Left hindlimb (tissue), 1 donor: Measurements from ENCODE around the gene RBBP5.
"Not testable (repeated sequence)": the region's sequence is repeated elsewhere in the genome, so short reads cannot be mapped to it uniquely, and the experiment has no call there.

Experiments used
- DNase-seq: peaks from one replicate; pipeline ENCODE4 v3.0.0-alpha.2; 2018

Gene RBBP5, protein sequence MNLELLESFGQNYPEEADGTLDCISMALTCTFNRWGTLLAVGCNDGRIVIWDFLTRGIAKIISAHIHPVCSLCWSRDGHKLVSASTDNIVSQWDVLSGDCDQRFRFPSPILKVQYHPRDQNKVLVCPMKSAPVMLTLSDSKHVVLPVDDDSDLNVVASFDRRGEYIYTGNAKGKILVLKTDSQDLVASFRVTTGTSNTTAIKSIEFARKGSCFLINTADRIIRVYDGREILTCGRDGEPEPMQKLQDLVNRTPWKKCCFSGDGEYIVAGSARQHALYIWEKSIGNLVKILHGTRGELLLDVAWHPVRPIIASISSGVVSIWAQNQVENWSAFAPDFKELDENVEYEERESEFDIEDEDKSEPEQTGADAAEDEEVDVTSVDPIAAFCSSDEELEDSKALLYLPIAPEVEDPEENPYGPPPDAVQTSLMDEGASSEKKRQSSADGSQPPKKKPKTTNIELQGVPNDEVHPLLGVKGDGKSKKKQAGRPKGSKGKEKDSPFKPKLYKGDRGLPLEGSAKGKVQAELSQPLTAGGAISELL

DNA sequence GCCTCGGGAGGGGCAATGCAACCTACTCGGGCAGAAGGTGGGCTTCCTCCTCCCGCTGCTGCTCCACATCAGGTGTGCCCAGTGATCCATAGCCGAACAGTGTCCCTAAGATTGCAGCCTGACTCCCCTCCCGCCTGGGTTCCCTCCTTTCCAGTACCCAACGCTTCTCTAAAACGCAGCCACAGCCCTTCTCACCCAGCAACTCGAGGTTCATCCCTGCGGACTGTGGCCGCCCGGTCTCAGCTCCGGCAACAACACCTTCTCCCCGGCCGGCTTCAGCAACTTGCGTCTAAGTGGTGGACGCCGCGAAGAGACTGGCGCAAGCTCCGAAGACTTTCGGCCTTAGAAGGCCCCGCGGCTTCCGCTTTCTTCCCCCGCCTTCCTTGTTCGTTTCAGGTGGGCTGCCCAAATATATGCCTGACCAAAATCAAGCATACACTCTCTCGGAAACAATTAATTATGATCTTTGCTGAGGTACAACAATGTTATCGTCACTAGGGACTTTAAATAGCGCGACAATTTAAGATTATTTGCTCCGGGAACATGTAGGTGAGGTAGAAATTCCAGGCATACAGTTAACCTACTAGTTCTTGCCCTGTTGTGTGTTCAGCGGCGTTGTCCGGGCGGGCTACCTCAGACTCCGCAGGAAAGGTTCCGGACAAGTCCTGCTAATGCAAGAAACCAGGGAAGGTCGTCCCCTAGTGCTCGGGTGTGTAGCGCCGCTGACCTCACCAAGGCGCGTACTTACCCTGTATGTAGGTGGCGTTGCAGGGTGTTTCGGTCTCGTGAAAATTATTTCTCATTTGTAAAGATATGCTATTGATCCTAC lies at the start of gene RBBP5:
TSS of gene RBBP5 (minus strand) at position 319 of the 829 bp plus-strand sequence. CDS start at position 214, 105 bp downstream.
- peak; percentile 96 for DNase-seq

DNA sequence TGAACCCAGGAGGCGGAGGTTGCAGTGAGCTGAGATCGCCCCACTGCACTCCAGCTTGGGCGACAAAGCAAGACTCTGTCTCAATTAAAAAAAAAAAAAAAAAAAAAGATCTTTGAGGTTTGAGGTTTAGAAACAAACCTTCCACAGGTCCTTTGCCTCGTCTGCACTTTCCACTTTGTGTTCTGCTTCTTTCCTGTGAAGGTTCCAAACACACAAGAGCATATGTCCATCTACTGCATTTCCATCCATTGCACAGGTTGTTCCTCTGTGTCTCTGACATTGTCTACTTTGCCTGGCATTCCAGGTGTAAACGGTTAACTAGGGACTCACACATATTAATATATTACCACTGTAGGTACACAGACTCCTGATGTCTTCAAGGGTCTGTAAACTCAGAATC lies 49.6 kb upstream of the RBBP5 start:
- DNase-seq = no peak

DNA sequence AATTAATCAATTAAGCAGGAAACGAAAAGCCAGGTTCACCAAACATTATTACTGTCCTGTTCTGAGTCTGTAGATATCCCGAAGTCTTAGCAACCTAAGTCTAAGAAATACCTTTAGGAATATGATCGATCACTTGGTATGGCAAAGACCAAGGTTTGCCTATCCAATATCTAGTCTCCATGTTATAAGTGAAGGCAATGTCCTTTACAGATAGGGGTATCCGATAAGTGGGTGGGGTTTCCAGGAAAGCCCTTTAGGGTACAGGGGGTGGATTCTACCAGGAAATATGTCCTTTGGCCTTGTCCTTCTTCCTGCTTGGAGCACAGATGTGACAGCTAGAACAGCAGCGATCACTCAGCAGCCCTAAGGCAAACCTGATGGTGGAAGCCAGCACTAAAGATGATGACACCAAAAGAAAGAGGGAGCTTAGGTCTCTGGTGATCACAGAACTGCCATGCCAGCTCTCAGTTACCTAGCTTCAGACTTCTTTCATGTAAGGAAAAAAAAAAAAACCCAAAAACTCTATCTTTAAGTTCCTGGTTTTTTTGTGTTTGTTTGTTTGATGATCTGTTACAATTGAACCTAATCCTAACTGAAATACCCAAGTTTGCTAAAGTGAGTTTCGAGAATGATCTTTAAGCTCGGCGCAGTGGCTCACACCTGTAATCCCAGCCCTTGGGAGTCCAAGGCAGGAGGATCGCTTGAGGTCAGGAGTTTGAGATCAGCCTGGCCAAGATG lies 48.9 kb upstream of the RBBP5 start:
- no peak for DNase-seq

DNA sequence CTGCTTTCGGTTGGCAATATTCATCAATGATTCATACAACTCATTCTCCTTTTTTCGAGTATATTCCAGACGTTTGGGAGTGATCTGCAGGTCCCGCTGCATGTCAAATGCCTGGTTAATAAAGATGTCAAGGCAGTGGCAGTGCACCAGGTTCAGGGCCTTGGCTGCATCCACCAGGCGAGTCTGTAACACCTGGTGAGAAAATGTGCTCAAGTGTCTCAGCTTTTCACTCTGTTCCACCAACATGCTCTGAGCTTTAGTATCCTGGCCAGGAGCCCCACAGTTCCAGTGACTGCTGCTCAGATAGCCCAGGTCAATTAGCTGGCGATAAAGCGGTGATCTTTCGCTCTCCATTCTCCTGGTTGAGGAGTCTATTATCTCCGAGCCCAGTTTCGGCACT lies 47.5 kb upstream of the RBBP5 start:
- DNase-seq = no peak

DNA sequence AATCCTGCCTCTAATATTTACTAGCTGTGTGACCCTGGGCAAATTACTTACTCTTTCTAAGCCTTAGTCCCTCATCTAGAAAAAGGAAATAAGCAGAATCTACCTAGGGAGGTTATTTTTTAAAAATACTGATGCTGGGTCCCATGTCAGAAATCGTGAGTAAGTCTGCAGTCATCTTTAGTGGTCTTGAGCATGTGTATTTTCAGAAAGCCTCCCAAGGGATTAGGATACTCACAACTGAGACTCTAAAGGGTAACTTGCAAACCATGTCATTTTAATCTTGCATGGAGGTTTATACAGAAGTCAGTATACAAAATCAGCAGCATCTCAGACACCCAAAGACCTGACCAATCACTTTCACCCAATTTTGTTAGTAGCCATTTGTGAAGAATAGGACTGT lies 46.5 kb upstream of the RBBP5 start:
- no peak for DNase-seq

DNA sequence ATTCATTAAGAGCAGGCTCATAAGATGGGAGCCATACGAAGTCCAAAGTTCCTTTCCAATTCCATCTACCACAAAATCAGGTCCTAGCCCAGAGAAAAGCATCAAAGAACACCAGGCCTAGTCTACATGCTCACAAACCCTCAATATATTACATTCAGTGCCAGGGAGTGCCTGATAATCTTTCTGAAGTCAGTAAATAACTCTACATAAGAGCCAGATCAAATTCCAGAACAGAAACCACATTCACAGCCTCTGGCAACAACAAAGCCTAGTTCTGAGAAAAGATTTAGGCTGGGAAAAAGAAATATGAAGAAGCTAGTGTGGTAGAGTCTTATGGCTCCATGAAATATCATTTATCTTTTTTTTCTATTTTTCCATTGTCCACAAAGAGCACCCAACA lies 40.5 kb upstream of the RBBP5 start:
- DNase-seq = no peak

DNA sequence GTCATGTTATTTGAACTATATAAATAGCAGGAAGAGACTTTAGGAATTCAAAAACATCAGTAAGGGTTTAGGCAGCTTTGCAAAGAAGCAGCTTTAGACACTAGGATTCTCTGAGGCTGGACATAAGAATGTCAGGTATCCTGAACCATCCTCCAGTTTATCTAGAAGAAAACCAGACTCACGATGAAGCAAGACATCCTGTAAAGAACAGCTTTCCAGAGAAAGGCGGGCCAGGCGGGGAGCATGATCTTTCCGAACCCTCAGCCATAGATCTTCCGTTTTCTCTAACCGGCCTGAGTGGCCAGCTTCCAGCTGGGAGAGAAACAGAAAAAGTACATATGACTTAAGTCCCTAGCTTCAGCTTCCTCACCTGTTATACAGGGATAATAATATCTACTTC lies 39.3 kb upstream of the RBBP5 start:
- no peak for DNase-seq

DNA sequence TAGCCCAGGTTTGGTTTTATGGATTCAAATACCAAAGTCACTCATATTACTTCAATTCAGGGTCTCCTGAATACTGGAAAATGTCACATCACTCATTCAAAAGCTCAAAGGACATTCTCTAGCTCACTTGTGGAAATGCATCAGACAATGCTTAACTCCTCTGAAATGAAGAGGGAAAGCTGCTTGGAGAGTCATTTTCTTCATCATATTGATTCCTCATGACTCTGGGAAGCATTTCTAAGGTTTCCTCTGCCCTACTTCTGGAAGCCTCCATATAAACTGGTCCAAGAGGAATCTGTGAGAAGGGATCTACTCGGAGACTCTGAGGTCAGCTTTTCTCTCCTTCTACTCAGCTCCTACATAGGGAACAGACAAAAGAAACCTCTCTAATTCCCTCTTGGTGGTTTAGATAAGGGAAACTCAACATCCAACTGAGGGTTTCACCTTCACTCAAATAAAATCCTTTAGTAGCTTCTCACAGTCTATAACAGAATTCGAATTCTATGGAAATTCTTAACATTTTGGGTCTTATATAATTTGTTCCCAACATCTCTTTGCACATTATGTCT lies 36.4 kb upstream of the RBBP5 start:
- DNase-seq = no peak

DNA sequence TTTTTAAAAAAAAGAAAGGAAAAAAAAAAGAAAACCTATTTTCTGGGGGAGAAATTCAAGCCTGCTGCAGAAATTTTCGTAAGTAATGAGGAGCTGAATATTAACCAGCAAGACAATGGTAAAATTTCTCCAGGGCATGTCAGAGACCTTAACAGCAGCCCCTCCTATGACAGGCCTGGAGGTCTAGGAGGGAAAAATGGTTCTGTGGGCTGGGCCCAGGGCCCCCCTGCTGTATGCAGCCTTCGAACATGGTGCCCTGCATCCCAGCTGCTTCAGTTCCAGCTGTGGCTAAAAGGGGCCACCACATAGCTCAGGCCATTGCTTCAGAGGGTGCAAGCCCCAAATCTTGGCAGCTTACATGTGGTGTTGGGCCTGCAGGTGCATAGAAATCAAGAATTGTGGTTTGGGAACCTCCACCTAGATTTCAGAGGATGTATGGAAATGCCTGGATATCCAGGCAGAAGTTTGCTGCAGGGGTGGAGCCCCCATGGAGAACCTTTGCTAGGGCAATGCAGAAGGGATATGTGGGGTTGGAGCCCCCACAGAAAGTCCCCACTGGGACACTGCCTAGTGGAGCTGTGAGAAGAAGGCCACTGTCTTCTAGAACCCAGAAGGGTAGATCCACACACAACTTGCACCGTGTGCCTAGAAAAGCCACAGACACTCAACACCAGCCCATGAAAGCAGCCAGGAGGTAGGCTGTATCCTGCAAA lies 34.0 kb upstream of the RBBP5 start:
- not testable (repeated sequence) for DNase-seq

DNA sequence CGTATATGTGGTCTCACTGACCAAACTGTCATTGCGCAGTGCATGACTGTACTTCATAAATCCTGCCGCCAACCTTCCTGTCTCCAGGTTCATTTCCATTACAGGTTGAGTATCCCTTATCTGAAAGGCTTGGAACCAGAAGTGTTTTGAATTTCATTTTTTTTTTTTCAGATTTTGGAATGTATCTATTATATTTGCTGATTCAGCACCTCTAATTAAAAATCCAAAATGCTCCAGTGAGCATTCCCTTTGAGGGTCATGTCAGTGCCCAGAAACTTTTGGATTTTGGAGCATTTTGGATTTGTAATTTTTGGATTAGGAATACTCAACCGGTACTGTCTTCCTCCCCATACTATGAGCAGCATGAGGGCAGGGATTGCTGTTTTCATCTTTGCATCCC lies 30.7 kb upstream of the RBBP5 start:
- DNase-seq = no peak

DNA sequence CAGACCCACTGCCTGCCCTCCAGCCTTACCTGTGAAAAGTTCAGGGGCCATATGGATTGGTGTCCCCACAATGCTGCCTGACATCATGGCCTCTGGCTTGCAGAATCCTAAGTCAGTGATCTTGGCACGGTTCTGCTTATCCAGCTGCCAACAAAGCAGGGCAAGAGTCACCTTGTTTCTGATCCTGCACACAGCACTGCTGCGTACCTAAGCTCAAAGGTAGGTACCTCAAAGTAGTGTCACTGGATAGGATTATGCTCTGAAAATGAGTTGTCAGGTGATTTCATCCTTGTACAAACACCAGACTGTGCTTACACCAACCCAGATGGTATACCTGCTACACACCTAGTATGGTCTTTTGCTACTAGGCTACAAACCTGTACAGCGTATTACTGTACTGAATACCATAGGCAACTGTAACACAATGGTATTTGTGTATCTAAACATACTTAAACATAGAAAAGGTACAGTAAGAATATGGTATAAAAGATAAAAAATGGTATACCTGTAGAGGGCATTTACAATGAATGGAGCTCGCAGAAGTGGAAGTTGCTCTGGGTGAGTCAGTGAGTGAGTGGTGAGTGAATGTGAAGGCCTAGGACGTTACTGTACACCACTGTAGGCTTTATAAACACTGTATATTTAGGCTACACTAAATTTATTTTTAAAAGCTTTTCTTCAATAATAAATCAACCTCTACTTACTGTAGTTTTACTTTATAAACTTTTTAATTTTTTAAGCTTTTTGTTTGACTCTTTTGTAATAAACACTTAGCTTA lies 29.1 kb upstream of the RBBP5 start:
- DNase-seq = no peak

DNA sequence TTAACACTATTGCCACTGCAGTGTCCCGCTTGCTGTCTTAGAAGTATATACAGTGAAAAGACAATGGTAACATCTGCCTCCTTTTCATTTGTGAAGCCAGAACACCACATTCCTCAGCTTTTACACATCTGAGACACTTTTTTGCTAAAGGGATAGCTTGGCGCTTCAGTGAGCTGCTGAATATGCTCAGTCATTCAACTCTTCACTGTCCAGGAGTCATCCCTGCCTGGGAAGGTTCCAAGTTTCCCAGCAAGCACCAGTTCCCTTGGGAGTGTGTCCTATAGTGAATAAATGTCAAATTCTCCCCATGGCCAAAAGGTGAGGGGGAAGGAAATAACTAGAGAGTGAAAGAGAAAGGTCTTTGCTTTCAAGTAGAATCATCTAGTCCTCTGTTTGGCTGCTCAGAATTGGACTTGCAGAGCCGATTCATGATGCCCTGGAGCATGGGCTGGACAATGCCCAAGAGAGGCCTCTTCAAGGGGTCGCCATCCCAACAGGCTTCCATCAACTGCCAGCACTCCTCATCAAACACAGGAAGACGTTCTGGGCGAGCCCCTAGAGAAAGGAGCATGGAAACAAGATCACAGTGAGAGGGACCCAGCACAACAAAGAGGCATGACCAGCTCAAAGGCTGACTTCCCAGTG lies 25.5 kb upstream of the RBBP5 start:
- DNase-seq = no peak

DNA sequence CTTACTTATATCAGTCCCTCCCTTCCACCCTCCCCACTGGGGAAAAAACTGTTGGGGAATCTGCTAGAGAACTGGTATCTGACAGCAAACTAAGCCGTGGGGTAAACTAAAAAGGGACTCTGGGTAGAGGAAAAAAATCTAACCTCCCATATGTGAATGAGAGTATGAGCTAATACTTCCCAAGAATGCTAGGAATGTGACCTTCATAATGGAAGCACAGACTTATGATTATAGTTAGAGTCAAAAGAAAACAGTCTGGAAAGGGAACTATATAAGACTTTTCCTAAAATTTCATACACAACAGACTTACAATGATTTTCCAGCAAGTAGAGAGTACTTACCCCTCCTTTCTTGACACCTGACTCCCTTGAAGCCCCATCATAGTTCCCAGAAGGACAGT lies 23.0 kb upstream of the RBBP5 start:
- DNase-seq = no peak

DNA sequence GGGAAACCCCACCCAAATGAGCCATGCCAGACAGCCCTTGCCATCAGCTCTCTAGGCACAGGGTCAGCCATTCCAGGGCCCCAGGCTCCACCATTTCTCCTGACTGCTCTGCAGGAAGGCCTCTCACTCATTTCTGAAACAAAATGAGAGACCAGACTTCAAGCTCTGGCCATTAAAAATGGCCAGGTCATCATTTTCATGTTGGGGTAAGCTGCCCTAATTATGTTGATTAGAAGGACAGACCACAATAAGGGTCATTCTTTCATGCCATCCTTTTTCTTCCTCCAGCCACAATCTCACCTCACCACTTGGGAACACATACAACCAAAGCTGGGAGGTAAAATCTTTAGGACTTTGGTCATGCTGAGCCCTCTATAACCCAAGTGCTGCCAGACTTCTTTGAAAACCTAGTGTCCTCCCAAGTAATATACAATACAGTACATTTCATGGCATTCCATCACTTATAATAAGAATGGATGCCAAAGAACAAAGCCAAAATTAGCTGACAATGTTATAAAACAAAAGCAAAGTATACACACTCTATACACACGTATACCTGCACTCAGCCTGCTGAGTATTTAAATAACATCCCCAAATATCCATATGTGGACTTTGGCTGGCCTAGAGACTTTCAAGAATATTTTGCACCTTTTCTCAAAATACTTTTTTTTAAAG lies 22.4 kb upstream of the RBBP5 start:
- no peak for DNase-seq

DNA sequence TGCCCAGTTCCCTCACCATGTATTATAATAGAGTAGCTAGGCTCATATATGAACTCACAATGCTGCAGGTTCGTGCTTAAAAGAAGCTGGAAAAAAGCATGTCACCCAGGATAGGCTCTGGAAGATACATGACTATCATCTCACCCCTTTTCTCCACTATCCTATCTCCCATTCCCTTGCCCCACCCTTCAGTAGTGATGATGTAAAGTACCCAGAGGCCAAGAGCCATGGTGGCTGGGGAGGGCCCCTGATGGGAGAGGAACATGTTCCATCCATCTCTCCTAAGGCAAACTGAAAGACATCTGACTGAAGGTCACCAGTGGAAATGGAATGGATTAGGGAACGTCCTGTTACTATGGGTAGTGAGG lies 20.3 kb upstream of the RBBP5 start:
- DNase-seq = no peak

DNA sequence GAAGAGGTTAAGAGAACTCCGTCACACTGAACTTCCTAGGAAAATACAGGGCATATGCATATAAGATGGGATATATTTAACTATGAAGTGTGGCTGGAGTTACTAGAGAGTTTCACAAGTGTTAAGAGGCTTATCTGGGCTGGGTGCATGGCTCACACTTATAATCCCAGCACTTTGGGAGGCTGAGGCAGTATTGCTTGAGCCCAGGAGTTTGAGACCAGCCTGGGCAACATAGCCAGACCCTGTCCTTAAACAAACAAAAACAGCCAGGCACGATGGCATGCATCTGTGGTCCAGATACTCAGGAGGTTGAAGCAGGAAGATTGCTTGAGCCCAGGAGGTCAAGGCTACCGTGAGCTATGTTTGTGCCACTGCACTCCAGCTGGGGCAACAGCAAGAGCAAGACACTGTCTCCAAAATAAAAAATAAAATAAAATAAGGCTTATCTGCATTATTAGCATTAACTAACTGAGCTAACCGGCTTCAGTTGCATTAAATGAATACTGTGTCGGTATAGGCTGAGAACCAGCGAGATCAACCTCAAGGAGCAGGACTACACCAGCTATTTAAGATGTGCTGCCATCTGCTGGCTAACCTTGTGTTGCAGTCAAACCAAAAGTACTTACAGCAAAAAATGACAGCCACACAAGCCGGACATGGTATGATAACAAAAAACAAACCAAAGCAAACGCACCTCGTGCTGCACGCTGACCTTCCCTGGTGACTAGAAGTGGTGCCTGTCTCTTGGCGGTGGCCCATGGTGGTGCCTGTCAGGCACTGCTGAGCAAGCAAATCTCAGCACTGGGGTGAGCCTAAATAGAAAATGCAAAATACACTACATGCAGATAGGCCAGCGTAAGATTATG lies 19.7 kb upstream of the RBBP5 start:
- peak; percentile 64 for DNase-seq

DNA sequence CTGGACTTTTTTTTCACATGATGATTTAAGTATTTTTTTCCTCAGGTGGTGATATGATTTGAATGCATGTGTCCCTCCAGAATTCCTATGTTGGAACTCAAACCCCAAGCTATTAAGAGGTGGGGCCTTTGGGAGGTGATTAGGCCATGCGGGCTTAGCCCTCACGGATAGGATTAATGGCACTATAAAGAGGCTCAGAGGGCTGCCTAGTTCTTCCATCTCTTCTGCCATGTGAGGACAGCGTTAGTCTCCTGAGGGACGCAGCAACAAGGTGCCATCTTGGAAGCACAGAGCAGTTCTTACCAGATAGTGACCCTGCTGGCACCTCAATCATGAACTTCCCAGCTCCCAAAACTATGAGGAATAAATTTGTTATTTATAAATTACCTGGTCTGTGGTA lies 18.3 kb upstream of the RBBP5 start:
- no peak for DNase-seq

DNA sequence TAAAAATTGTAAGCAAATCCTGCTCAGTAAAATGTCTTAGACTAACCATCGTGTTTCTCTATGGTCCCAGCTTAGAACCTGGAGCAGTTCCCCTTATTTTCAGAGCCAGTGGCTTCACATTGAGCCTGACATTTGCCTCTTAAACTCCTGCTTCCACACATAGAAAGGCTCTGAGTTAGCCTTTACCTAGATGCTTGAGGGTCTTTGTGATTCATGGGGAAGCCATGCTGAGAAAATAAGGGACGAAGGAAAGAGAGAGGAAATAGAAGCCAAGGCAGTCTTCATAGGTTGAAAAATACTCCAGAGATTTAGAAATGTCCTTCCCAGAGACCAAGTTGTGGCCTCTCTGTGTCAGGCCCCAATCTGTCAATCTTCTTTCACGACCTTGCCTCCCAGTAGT lies 16.1 kb upstream of the RBBP5 start:
- DNase-seq = no peak

DNA sequence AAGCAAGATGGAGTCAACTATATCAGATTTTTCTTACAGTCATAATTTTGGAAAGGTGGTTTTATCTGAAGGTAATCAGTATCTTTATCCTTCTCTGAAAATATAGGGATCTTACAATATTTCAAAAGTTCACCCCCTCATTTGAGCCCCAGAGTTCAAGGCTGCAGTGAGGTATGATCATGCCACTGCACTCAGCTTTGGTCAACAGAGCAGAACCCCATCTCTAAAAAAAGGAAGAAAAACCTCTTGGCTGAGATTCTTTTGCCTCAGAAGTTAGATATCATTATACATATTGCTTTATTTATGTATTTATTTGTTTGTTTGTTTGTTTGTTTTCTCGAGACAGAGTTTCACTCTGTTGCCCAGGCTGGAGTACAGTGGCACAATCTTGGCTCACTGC lies 11.5 kb upstream of the RBBP5 start:
- DNase-seq = no peak
